H9 (cell line): Measurements from ENCODE around the gene VPS26A. TPM values are rescaled to one million over a fixed set of nuclear protein-coding genes. Genes with fewer than 3 reads are reported as not detected.

Experiments
- DNase-seq: peaks from one replicate; pipeline ENCODE4 v3.0.0-alpha.2; 2017
- H2AFZ ChIP-seq: one replicate; pipeline ENCODE4 v1.6.1; 2013; ENCODE audit warnings: mild to moderate bottlenecking, low read length, control low read depth, moderate library complexity
- H2AK5ac ChIP-seq: 2 replicates; pipeline ENCODE4 v1.6.1; 2013; ENCODE audit warnings: low read length, control low read depth, mixed read lengths; ENCODE audit not compliant: insufficient read length
- H2BK120ac ChIP-seq: one replicate; pipeline ENCODE4 v1.6.1; 2013; ENCODE audit warnings: low read depth, mild to moderate bottlenecking, low read length, control low read depth, inconsistent platforms; ENCODE audit not compliant: poor library complexity, severe bottlenecking
- H2BK12ac ChIP-seq: 2 replicates; pipeline ENCODE4 v1.6.1; 2013; ENCODE audit warnings: low read length, control low read depth, mixed read lengths, low read depth; ENCODE audit not compliant: insufficient read length
- H2BK15ac ChIP-seq: 2 replicates; pipeline ENCODE4 v1.6.1; 2013; ENCODE audit warnings: low read depth, low read length, control low read depth
- H2BK20ac ChIP-seq: one replicate; pipeline ENCODE4 v1.6.1; 2013; ENCODE audit warnings: low read depth, mild to moderate bottlenecking, low read length, control low read depth, inconsistent platforms; ENCODE audit not compliant: poor library complexity, severe bottlenecking
- H2BK5ac ChIP-seq: 2 replicates; pipeline ENCODE4 v1.6.1; 2013; ENCODE audit warnings: low read length, control low read depth, mixed read lengths; ENCODE audit not compliant: insufficient read length
- H3K14ac ChIP-seq: 2 replicates; pipeline ENCODE4 v1.6.1; 2013; ENCODE audit warnings: low read length, control low read depth; ENCODE audit not compliant: insufficient read depth
- H3K18ac ChIP-seq: 2 replicates; pipeline ENCODE4 v1.6.1; 2013; ENCODE audit warnings: low read depth, mild to moderate bottlenecking, mixed read lengths, low read length, control low read depth; ENCODE audit not compliant: insufficient read length
- H3K23ac ChIP-seq: 2 replicates; pipeline ENCODE4 v1.6.1; 2013; ENCODE audit warnings: low read length, control low read depth, mixed read lengths, low read depth; ENCODE audit not compliant: insufficient read length
- H3K23me2 ChIP-seq: 2 replicates; pipeline ENCODE4 v1.6.1; 2013; ENCODE audit warnings: low read depth, mild to moderate bottlenecking, mixed read lengths, low read length, control low read depth; ENCODE audit not compliant: insufficient read length, poor library complexity, severe bottlenecking
- H3K27ac ChIP-seq: 2 replicates; pipeline ENCODE4 v1.5.1; 2013; ENCODE audit warnings: low read length, control low read depth, mixed read lengths, low read depth; ENCODE audit not compliant: insufficient read length
- H3K27me3 ChIP-seq: 2 replicates; pipeline ENCODE4 v1.6.1; 2013; ENCODE audit warnings: low read length, control low read depth, inconsistent platforms; ENCODE audit not compliant: insufficient read depth
- H3K4ac ChIP-seq: 2 replicates; pipeline ENCODE4 v1.6.1; 2013; ENCODE audit warnings: low read depth, mild to moderate bottlenecking, control low read depth, inconsistent platforms, low read length, moderate library complexity
- H3K4me1 ChIP-seq: 2 replicates; pipeline ENCODE4 v1.6.1; 2013; ENCODE audit warnings: low read length, control low read depth, inconsistent platforms; ENCODE audit not compliant: insufficient read depth
- H3K4me2 ChIP-seq: 2 replicates; pipeline ENCODE4 v1.6.1; 2013; ENCODE audit warnings: low read length, control low read depth, mixed read lengths; ENCODE audit not compliant: insufficient read length, insufficient read depth
- H3K56ac ChIP-seq: 2 replicates; pipeline ENCODE4 v1.6.1; 2013; ENCODE audit warnings: low read depth, mild to moderate bottlenecking, mixed read lengths, low read length, control low read depth; ENCODE audit not compliant: insufficient read length
- H3K79me1 ChIP-seq: 2 replicates; pipeline ENCODE4 v1.6.1; 2013; ENCODE audit warnings: low read depth, mild to moderate bottlenecking, moderate library complexity, low read length, control low read depth, inconsistent platforms; ENCODE audit not compliant: insufficient read depth, poor library complexity, severe bottlenecking
- H3K79me2 ChIP-seq: 2 replicates; pipeline ENCODE4 v1.6.1; 2013; ENCODE audit warnings: low read length, control low read depth, inconsistent platforms; ENCODE audit not compliant: insufficient read depth
- H3K9ac ChIP-seq: 2 replicates; pipeline ENCODE4 v1.6.1; 2013; ENCODE audit warnings: low read length, control low read depth, mixed read lengths; ENCODE audit not compliant: insufficient read length; ENCODE audit errors: extremely low read depth
- H3K9me3 ChIP-seq: one replicate; pipeline ENCODE4 v1.6.1; 2013; ENCODE audit warnings: low read depth, low read length, inconsistent platforms; ENCODE audit not compliant: control insufficient read depth
- H3T11ph ChIP-seq: one replicate; pipeline ENCODE4 v1.6.1; 2013; ENCODE audit warnings: mild to moderate bottlenecking, low read length, control low read depth, inconsistent platforms
- H4K20me1 ChIP-seq: one replicate; pipeline ENCODE4 v1.6.1; 2013; ENCODE audit not compliant: control insufficient read depth, insufficient read length, insufficient read depth
- H4K5ac ChIP-seq: 2 replicates; pipeline ENCODE4 v1.6.1; 2013; ENCODE audit warnings: low read depth, mild to moderate bottlenecking, mixed read lengths, low read length, control low read depth; ENCODE audit not compliant: insufficient read length
- H4K8ac ChIP-seq: replicated peaks from 2 replicates; pipeline ENCODE4 v1.6.1; 2013; ENCODE audit warnings: low read length, control low read depth, mixed read lengths, low read depth; ENCODE audit not compliant: insufficient read length
- H4K91ac ChIP-seq: 2 replicates; pipeline ENCODE4 v1.6.1; 2013; ENCODE audit warnings: low read depth, mild to moderate bottlenecking, moderate library complexity, mixed read lengths, low read length, control low read depth; ENCODE audit not compliant: insufficient read length
- H3K27ac Mint-ChIP-seq, 3 experiments: 2 replicates in 2 of 3; 3 replicates in 1 of 3; pipeline ENCODE4 v1.8.0; 2020 to 2021; ENCODE audit warnings: mixed read lengths in 3 of 3, mild to moderate bottlenecking in 1 of 3, moderate library complexity in 1 of 3
- H3K27me3 Mint-ChIP-seq: 2 replicates; pipeline ENCODE4 v1.8.0; 2021; ENCODE audit warnings: low read depth, mild to moderate bottlenecking, moderate library complexity, mixed read lengths
- H3K36me3 Mint-ChIP-seq, 3 experiments: 2 replicates in 2 of 3; 3 replicates in 1 of 3; pipeline ENCODE4 v1.8.0; 2020 to 2021; ENCODE audit warnings: low read depth in 3 of 3, mixed read lengths in 3 of 3; ENCODE audit not compliant: insufficient read depth in 1 of 3
- H3K4me1 Mint-ChIP-seq, 2 experiments: 2 replicates each; pipeline ENCODE4 v1.8.0; 2020; ENCODE audit warnings: mixed read lengths in 2 of 2
- H3K4me3 Mint-ChIP-seq, 2 experiments: 2 replicates in 1 of 2; 3 replicates in 1 of 2; pipeline ENCODE4 v1.8.0; 2020 to 2021; ENCODE audit warnings: mild to moderate bottlenecking in 2 of 2, mixed read lengths in 2 of 2, moderate library complexity in 1 of 2
- H3K9me3 Mint-ChIP-seq, 2 experiments: 2 replicates in 1 of 2; 3 replicates in 1 of 2; pipeline ENCODE4 v1.8.0; 2020; ENCODE audit warnings: mild to moderate bottlenecking in 2 of 2, mixed read lengths in 2 of 2, moderate library complexity in 1 of 2
- CTCF ChIP-seq: fragments of 200-600 bp; sonication (generic); conservative IDR thresholded peaks from 3 replicates; pipeline ENCODE4 v1.8.0; 2021; ENCODE audit warnings: antibody characterized with exemption, mild to moderate bottlenecking
- WGBS: extraction: QIAGEN DNeasy Blood & Tissue Kit; methylation state at CpG from one replicate; pipeline ENCODE4 v1.1.7; 2013; ENCODE audit warnings: missing lambda C conversion rate, low lambda C conversion rate, mixed read lengths; ENCODE audit not compliant: insufficient read length; ENCODE audit errors: extremely low coverage; 5-methylcytosine and 5-hydroxymethylcytosine counted together
- total RNA-seq: library from RNA; stranded (reverse); gene quantifications from 2 replicates; pipeline ENCODE4 v1.2.1, GENCODE V29; 2021

VPS26A gene
- total RNA-seq, 1 experiment from 2014 or later = 41.8 TPM

GRCh38 chr10:69220507-69220906, 96.5 kb downstream of the VPS26A start:
- Histone ChIP-seq H4K5ac (no peak overlapping the region), H4K8ac (no peak overlapping the region), H2AK5ac (no peak overlapping the region), H3K9me3 (no peaks in the 10 kb centered on the region), H3K4ac (no peak overlapping the region), H3K79me2 (no peaks in the 10 kb centered on the region), H4K20me1 (no peaks in the 10 kb centered on the region), H2BK20ac (no peak overlapping the region), H3T11ph (no peak overlapping the region), H3K14ac (no peak overlapping the region), H2BK12ac (no peak overlapping the region), H3K23ac (no peak overlapping the region), H3K27me3 (no peaks in the 10 kb centered on the region), H3K18ac (no peak overlapping the region), H4K91ac (no peak overlapping the region), H3K27ac (no peak overlapping the region), H2BK15ac (no peak overlapping the region), H3K23me2 (no peaks in the 10 kb centered on the region), H3K56ac (no peak overlapping the region), H3K4me1 (peaks cover 4% of the 10 kb centered on the region; the same call in 1 of the 2 replicates), H2BK120ac (no peak overlapping the region), H2AFZ (no peak overlapping the region), H3K79me1 (no peaks in the 10 kb centered on the region), H3K9ac (no peak overlapping the region), H2BK5ac (no peak overlapping the region), H3K4me2 (no peak overlapping the region)
- Mint-ChIP-seq H3K36me3 (no peaks in the 10 kb centered on the region), H3K27ac (no peak overlapping the region), H3K9me3 (no peaks in the 10 kb centered on the region), H3K4me1 (peaks cover 10% of the 10 kb centered on the region in 2 experiments), H3K4me3 (no peak overlapping the region), H3K27me3 (no peaks in the 10 kb centered on the region)
- WGBS = no CpG with 5 or more reads among the region's 9 CpGs
- TF ChIP-seq CTCF = no peak
- no peak for DNase-seq

Other genes with a start within 250 kb of the VPS26A start
- 50.2 and 50.7 TPM in 2 replicates for gene DDX50, start 222.9 kb upstream of the VPS26A start, total RNA-seq
- gene DDX21, start 168.0 kb upstream of the VPS26A start, total RNA-seq = 180 TPM in 2 replicates
- 44.7 and 45.5 TPM in 2 replicates for gene KIFBP, start 135.4 kb upstream of the VPS26A start, total RNA-seq
- not detected in 2 replicates for gene SRGN, start 36.1 kb upstream of the VPS26A start, total RNA-seq
- gene SUPV3L1, start 56.1 kb downstream of the VPS26A start, total RNA-seq = 54.3 and 57.3 TPM in 2 replicates
- gene HKDC1, start 96.2 kb downstream of the VPS26A start, total RNA-seq = 0.31 TPM in 1 of 2 replicates, not detected in the other
- 98.8 and 104 TPM in 2 replicates for gene HK1, start 154.3 kb downstream of the VPS26A start, total RNA-seq